Esophagus (tissue), 2 donors: ENCODE measurements around the gene PARVA. TPM values are rescaled to one million over a fixed set of nuclear protein-coding genes. Genes with fewer than 3 reads are reported as not detected.

Experiments
- H3K27ac ChIP-seq, 2 donors: one replicate each; pipeline ENCODE4 v1.5.1; 2013; ENCODE audit warnings: low read depth in 2 of 2, mild to moderate bottlenecking in 2 of 2, inconsistent platforms in 1 of 2, low read length in 1 of 2, moderate library complexity in 1 of 2
- H3K27me3 ChIP-seq, 2 donors: one replicate each; pipeline ENCODE4 v1.6.1; 2013; ENCODE audit warnings: low read length in 2 of 2, control low read depth in 1 of 2, mild to moderate bottlenecking in 1 of 2; ENCODE audit not compliant: insufficient read depth in 2 of 2, control insufficient read depth in 1 of 2
- H3K36me3 ChIP-seq, 2 donors: one replicate each; pipeline ENCODE4 v1.6.1; 2013; ENCODE audit warnings: low read length in 1 of 2; ENCODE audit not compliant: control insufficient read depth in 2 of 2, insufficient read depth in 2 of 2
- H3K4me1 ChIP-seq, 2 donors: one replicate each; pipeline ENCODE4 v1.6.1; 2013; ENCODE audit warnings: low read length in 1 of 2; ENCODE audit not compliant: control insufficient read depth in 2 of 2, insufficient read depth in 2 of 2
- H3K4me3 ChIP-seq, 2 donors: one replicate each; pipeline ENCODE4 v1.5.1; 2013; ENCODE audit warnings: low read length in 2 of 2, mild to moderate bottlenecking in 2 of 2, low read depth in 1 of 2, moderate library complexity in 1 of 2
- H3K9me3 ChIP-seq, 2 donors: one replicate each; pipeline ENCODE4 v1.6.1; 2013; ENCODE audit warnings: mild to moderate bottlenecking in 2 of 2, low read depth in 1 of 2, low read length in 1 of 2, moderate library complexity in 1 of 2; ENCODE audit not compliant: control insufficient read depth in 2 of 2, insufficient read depth in 1 of 2
- WGBS, 2 donors: extraction: QIAGEN DNeasy Blood & Tissue Kit; methylation state at CpG; one replicate each; pipeline ENCODE4 v1.1.7; 2013; 5-methylcytosine and 5-hydroxymethylcytosine counted together
- polyA plus RNA-seq, 2 donors: library from polyadenylated mRNA; stranded (reverse); fragments of 200-250 nt; gene quantifications; one replicate each; pipeline ENCODE4 v1.2.3, GENCODE V29; 2013
- donor health status: healthy with polysubstance abuse.
- donor health status: Bipolar disorder and iron deficiency.

Gene PARVA
- polyA plus RNA-seq, 2 donors = 8.2 to 18.3 TPM

DNA sequence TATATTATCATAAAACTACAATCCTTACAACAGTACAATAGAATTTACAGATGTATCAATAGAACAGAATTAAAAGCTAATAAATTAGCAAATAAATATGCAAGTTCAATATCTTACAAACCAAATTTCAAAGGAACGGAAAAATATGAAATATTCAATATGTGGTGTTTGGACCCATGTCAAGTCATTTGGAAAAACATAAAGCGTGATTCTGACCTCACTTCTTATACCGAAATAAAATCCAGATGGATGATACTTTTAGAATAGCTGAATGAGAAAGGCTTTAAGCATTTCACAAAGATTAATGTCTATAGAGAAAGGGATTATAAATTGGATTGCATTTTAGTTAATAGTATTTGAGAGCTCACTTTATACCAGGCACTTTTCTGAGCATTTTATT, 204.0 kb downstream of the PARVA start:
- Histone ChIP-seq H3K4me3 (no peak overlapping the region), H3K4me1 (no peaks in the 10 kb centered on the region), H3K36me3 (no peaks in the 10 kb centered on the region), H3K9me3 (no peaks in the 10 kb centered on the region), H3K27ac (no peak overlapping the region), H3K27me3 (no peaks in the 10 kb centered on the region)
- 61 to 71% methylated on average over 3 of the region's 3 CpGs for WGBS, 2 donors

DNA sequence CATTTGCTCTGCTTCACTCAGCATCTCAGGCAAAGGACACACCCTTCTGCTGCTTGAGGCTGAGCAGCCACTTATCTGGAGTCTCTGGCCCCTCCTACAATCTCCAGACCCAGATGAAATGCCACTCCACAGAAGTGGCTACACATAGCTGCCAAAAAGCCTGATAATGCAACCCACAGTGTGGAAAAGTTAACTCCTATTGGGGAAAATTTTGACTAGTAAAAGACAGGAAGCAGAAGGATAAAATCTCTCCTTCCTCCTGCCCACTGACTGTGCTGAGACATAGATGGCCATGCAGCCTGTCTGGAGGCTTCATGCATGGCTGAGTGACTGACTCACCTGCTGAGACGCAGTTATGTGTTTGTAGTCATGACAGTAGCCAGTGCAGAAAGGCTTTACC, 204.6 kb downstream of the PARVA start:
- no peak overlapping the region for H3K4me3 ChIP-seq
- H3K27me3 ChIP-seq = no peaks in the 10 kb centered on the region
- H3K36me3 ChIP-seq = no peaks in the 10 kb centered on the region
- H3K4me1 ChIP-seq = no peaks in the 10 kb centered on the region
- H3K27ac ChIP-seq = no peak overlapping the region
- 41 to 50% methylated on average over 1 of the region's 1 CpG for WGBS, 2 donors
- H3K9me3 ChIP-seq = no peaks in the 10 kb centered on the region
